GM23248 (cell line): ENCODE data around the gene GPR137C. TPM values are rescaled to one million over a fixed set of nuclear protein-coding genes. Genes with fewer than 3 reads are reported as not detected.

Source experiments
- DNase-seq: peaks from one replicate; pipeline ENCODE4 v3.0.0-alpha.2; 2015
- H2AFZ ChIP-seq: fragments of 200-600 bp; sonication (generic); 2 replicates; pipeline ENCODE4 v1.6.1; 2016; ENCODE audit warnings: antibody characterized with exemption
- H3F3A ChIP-seq: fragments of 200-600 bp; sonication (generic); 2 replicates; pipeline ENCODE4 v1.6.1; 2016; ENCODE audit warnings: mild to moderate bottlenecking, antibody characterized with exemption, mixed run types; ENCODE audit not compliant: insufficient read depth
- H3K27ac ChIP-seq: fragments of 200-600 bp; sonication (generic); 2 replicates; pipeline ENCODE4 v1.5.1; 2016; ENCODE audit warnings: mild to moderate bottlenecking
- H3K27me3 ChIP-seq: fragments of 200-600 bp; sonication (generic); replicated peaks from 2 replicates; pipeline ENCODE4 v1.6.1; 2016; ENCODE audit warnings: mild to moderate bottlenecking; ENCODE audit not compliant: insufficient read depth
- H3K36me3 ChIP-seq: fragments of 200-600 bp; sonication (generic); 2 replicates; pipeline ENCODE4 v1.6.1; 2016; ENCODE audit warnings: low read depth, mild to moderate bottlenecking
- H3K4me1 ChIP-seq: fragments of 200-600 bp; sonication (generic); 2 replicates; pipeline ENCODE4 v1.6.1; 2016; ENCODE audit warnings: mild to moderate bottlenecking; ENCODE audit not compliant: insufficient read depth
- H3K4me2 ChIP-seq: fragments of 200-600 bp; sonication (generic); one replicate; pipeline ENCODE4 v1.6.1; 2016; ENCODE audit warnings: mild to moderate bottlenecking; ENCODE audit not compliant: unreplicated experiment
- H3K4me3 ChIP-seq: fragments of 200-600 bp; sonication (generic); 2 replicates; pipeline ENCODE4 v1.5.1; 2016; ENCODE audit warnings: mild to moderate bottlenecking
- H3K79me2 ChIP-seq: fragments of 200-600 bp; sonication (generic); 2 replicates; pipeline ENCODE4 v1.6.1; 2016; ENCODE audit warnings: mild to moderate bottlenecking; ENCODE audit not compliant: insufficient read depth
- H3K9ac ChIP-seq: fragments of 200-600 bp; sonication (generic); 2 replicates; pipeline ENCODE4 v1.6.1; 2016; ENCODE audit warnings: mild to moderate bottlenecking
- H3K9me2 ChIP-seq: fragments of 200-600 bp; sonication (generic); 2 replicates; pipeline ENCODE4 v1.6.1; 2016; ENCODE audit warnings: mixed run types, mild to moderate bottlenecking, moderate library complexity; ENCODE audit not compliant: insufficient read depth
- H3K9me3 ChIP-seq: fragments of 200-600 bp; sonication (generic); one replicate; pipeline ENCODE4 v1.6.1; 2017; ENCODE audit warnings: low read depth
- H4K20me1 ChIP-seq: fragments of 200-600 bp; sonication (generic); 2 replicates; pipeline ENCODE4 v1.6.0; 2016; ENCODE audit not compliant: insufficient read depth
- EZH2 ChIP-seq: fragments of 200-600 bp; sonication (generic); IDR thresholded peaks from 2 replicates; pipeline ENCODE4 v1.6.1; 2018; ENCODE audit warnings: antibody characterized with exemption, mild to moderate bottlenecking; ENCODE audit not compliant: insufficient read depth, poor library complexity, severe bottlenecking
- EZH2phosphoT487 ChIP-seq: fragments of 200-600 bp; sonication (generic); IDR thresholded peaks from 2 replicates; pipeline ENCODE4 v1.6.1; 2018; ENCODE audit warnings: antibody characterized with exemption, moderate library complexity, mild to moderate bottlenecking, low read depth; ENCODE audit not compliant: insufficient read depth
- WGBS, 2 experiments: methylation state at CpG; one replicate each; pipeline ENCODE4 v1.1.6; 2015 to 2017; ENCODE audit warnings: low lambda C conversion rate in 2 of 2, low coverage in 1 of 2; ENCODE audit errors: missing lambda C conversion rate in 2 of 2; 5-methylcytosine and 5-hydroxymethylcytosine counted together
- in situ Hi-C: fragments of 300-500 bp; cut with MboI; formaldehyde crosslinking; loops from 2 replicates; pipeline ENCODE4 v1.15.0; 2020
- polyA plus RNA-seq: library from polyadenylated mRNA; unstranded; fragments of >200 nt; fragmentation: Nextera tagmentation; extraction: Ambion mirVana; gene quantifications from 2 replicates; pipeline ENCODE4 v1.2.1, GENCODE V29; 2016
- total RNA-seq: library from RNA; depleted of rRNA; stranded (reverse); fragments of >200 nt; shearing (Covaris generic); gene quantifications from 2 replicates; pipeline ENCODE4 v1.2.3, GENCODE V29; 2014

GPR137C gene
- total and polyA plus RNA-seq, 2 experiments from 2014 or later = 0.86 to 1.1 TPM

GRCh38 chr14:52575858-52576257 is 23.2 kb downstream of the GPR137C start:
- Histone ChIP-seq H3K27me3 (no peaks in the 10 kb centered on the region), H3K4me1 (no peaks in the 10 kb centered on the region), H3K9me2 (no peaks in the 10 kb centered on the region), H4K20me1 (no peaks in the 10 kb centered on the region), H3K9ac (no peak overlapping the region), H3K36me3 (no peaks in the 10 kb centered on the region), H3K4me2 (no peak overlapping the region), H3K9me3 (no peaks in the 10 kb centered on the region), H3K79me2 (no peaks in the 10 kb centered on the region), H2AFZ (no peak overlapping the region), H3F3A (no peaks in the 10 kb centered on the region), H3K4me3 (no peak overlapping the region), H3K27ac (no peak overlapping the region)
- no peak for TF ChIP-seq EZH2
- TF ChIP-seq EZH2phosphoT487 = no peak
- 87 to 88% methylated on average over 2 of the region's 2 CpGs for WGBS, 2 experiments
- DNase-seq = no peak
- in situ Hi-C loops = no loop called here

- DNase-seq = peak; percentile 26
- Histone ChIP-seq H4K20me1 (no peaks in the 10 kb centered on the region), H3K9ac (no peak overlapping the region), H3K36me3 (no peaks in the 10 kb centered on the region), H3K4me2 (no peak overlapping the region), H3K9me3 (no peaks in the 10 kb centered on the region), H2AFZ (no peak overlapping the region), H3K9me2 (no peaks in the 10 kb centered on the region), H3K79me2 (no peaks in the 10 kb centered on the region), H3K4me3 (no peak overlapping the region), H3F3A (no peaks in the 10 kb centered on the region), H3K27ac (no peak overlapping the region), H3K27me3 (no peaks in the 10 kb centered on the region), H3K4me1 (no peaks in the 10 kb centered on the region)
- no peak for TF ChIP-seq EZH2
- no peak for TF ChIP-seq EZH2phosphoT487
- in situ Hi-C loops = no loop called here
Observed at GRCh38 chr14:52583544-52583943, 30.9 kb downstream of the GPR137C start.

- Histone ChIP-seq H3F3A (no peaks in the 10 kb centered on the region), H3K36me3 (no peaks in the 10 kb centered on the region), H3K4me2 (no peak overlapping the region), H3K4me1 (no peaks in the 10 kb centered on the region), H2AFZ (no peak overlapping the region), H4K20me1 (no peaks in the 10 kb centered on the region), H3K9me3 (no peaks in the 10 kb centered on the region), H3K79me2 (no peaks in the 10 kb centered on the region), H3K27ac (no peak overlapping the region), H3K9ac (no peak overlapping the region), H3K4me3 (no peak overlapping the region), H3K9me2 (no peaks in the 10 kb centered on the region), H3K27me3 (no peaks in the 10 kb centered on the region)
- DNase-seq = no peak
- in situ Hi-C loops = no loop called here
- 71 to 73% methylated on average over 4 of the region's 4 CpGs for WGBS, 2 experiments
- no peak for TF ChIP-seq EZH2
- TF ChIP-seq EZH2phosphoT487 = no peak
Observed at GRCh38 chr14:52589646-52590045, 37.0 kb downstream of the GPR137C start.

GRCh38 chr14:52590318-52590717 is 37.7 kb downstream of the GPR137C start:
- in situ Hi-C loops = no loop called here
- Histone ChIP-seq H3K27ac (no peak overlapping the region), H3K36me3 (no peaks in the 10 kb centered on the region), H2AFZ (no peak overlapping the region), H3K9me3 (no peaks in the 10 kb centered on the region), H3K9ac (no peak overlapping the region), H3K27me3 (no peaks in the 10 kb centered on the region), H4K20me1 (no peaks in the 10 kb centered on the region), H3K4me2 (no peak overlapping the region), H3K4me1 (no peaks in the 10 kb centered on the region), H3K9me2 (no peaks in the 10 kb centered on the region), H3K4me3 (no peak overlapping the region), H3K79me2 (no peaks in the 10 kb centered on the region), H3F3A (no peaks in the 10 kb centered on the region)
- WGBS, 2 experiments = 85 to 92% methylated on average over 1 of the region's 1 CpG
- DNase-seq = no peak
- TF ChIP-seq EZH2 = no peak
- no peak for TF ChIP-seq EZH2phosphoT487

GRCh38 chr14:52596320-52596719 is 43.7 kb downstream of the GPR137C start:
- Histone ChIP-seq H3F3A (no peaks in the 10 kb centered on the region), H3K27ac (no peak overlapping the region), H4K20me1 (no peaks in the 10 kb centered on the region), H3K4me1 (no peaks in the 10 kb centered on the region), H3K9me3 (no peaks in the 10 kb centered on the region), H3K9me2 (no peaks in the 10 kb centered on the region), H3K27me3 (no peaks in the 10 kb centered on the region), H3K4me3 (no peak overlapping the region), H2AFZ (no peak overlapping the region), H3K36me3 (no peaks in the 10 kb centered on the region), H3K79me2 (no peaks in the 10 kb centered on the region), H3K9ac (no peak overlapping the region), H3K4me2 (no peak overlapping the region)
- WGBS, 2 experiments = 78 to 79% methylated on average over 9 to 10 of the region's 10 CpGs
- in situ Hi-C loops = no loop called here
- no peak for DNase-seq
- TF ChIP-seq EZH2phosphoT487 = no peak
- TF ChIP-seq EZH2 = no peak
